Heart left ventricle (tissue), 13 donors: Measurements from ENCODE around the gene COX4I1.

Experiments used
- CTCF ChIP-seq, 12 donors: fragments of 200-600 bp; sonication (generic) in 4 of 12; IDR thresholded peaks; one replicate each; pipeline versions ENCODE4 v1.5.0 to v1.8.0; 2018 to 2022; ENCODE audit warnings: antibody characterized with exemption in 12 of 12, mild to moderate bottlenecking in 5 of 12
- POLR2A ChIP-seq, 2 donors: fragments of 450-650 bp; IDR thresholded peaks; one replicate each; pipeline ENCODE4 v1.6.1; 2017; ENCODE audit warnings: antibody characterized with exemption in 2 of 2, mild to moderate bottlenecking in 2 of 2, moderate library complexity in 2 of 2
- donor health status: ischemic (EF 13 %, LVEDD 7.1; RV severe dilation, severe dysfunction).
- donor health status: DM: no; HTN: yes; CAD: no.
- donor health status: DM: no; HTN: no; CAD: no.
- donor health status: ischemic (EF 25% LVEDD 6.9; RV normal size, moderate dysfunction).
- donor health status: ischemic (EF 25% LVEDD 5.7; RV mildly dilated, moderate dysfunction).
- donor health status: ischemic (EF 35%, LVEDD 5.7; RV mildly dilated, moderate dysfunction).
- donor health status: nonischemic (EF 11% LVEDD 7.7; RV severe dilation, severe dysfunction).
- donor health status: DM: yes; HTN: yes; CAD: no.
- donor health status: PGD.
- donor health status: ischemic (EF 29% LVEDD 5.4; RV normal size, mild dysfunction).
- donor health status: nonischemic (EF 23%, LVEDD 6.1; RV moderate dilation, normal function).

GRCh38 chr16:85798901-85799496 lies 496 bp upstream of the COX4I1 start:
- TF ChIP-seq CTCF (IDR thresholded peaks at IDR 0.05) (no peak), POLR2A (IDR thresholded peaks at IDR 0.05) (no peak)
